Keratinocyte (primary cell): Measurements from ENCODE around the gene MDH2. TPM values are rescaled to one million over a fixed set of nuclear protein-coding genes. Genes with fewer than 3 reads are reported as not detected.
"Not testable (repeated sequence)": the region's sequence is repeated elsewhere in the genome, so short reads cannot be mapped to it uniquely, and the experiment has no call there.

Source experiments
- DNase-seq: peaks from one replicate; pipeline ENCODE4 v3.0.0-alpha.2; 2011; ENCODE audit warnings: low read depth, missing footprints, low spot score
- FAIRE-seq: peaks from 2 replicates; lab custom pipeline; 2011; peaks lifted over from hg19 to GRCh38; lab: Jason Lieb, UNC
- H2AFZ ChIP-seq: 2 replicates; pipeline ENCODE4 v1.6.0; 2012; ENCODE audit warnings: low read length, control low read depth, inconsistent platforms; ENCODE audit not compliant: control insufficient read depth
- H3K27ac ChIP-seq: 2 replicates; pipeline ENCODE4 v1.5.1; 2011; ENCODE audit warnings: low read length; ENCODE audit not compliant: control insufficient read depth, insufficient read depth
- H3K27me3 ChIP-seq: 3 replicates; pipeline ENCODE4 v1.6.0; 2011; ENCODE audit warnings: low read length; ENCODE audit not compliant: control insufficient read depth, insufficient read depth; ENCODE audit errors: extremely low read depth
- H3K36me3 ChIP-seq, 2 experiments: 2 replicates in 1 of 2; 3 replicates in 1 of 2; pipeline ENCODE4 v1.5.1; 2011; ENCODE audit warnings: low read length in 2 of 2, mild to moderate bottlenecking in 1 of 2; ENCODE audit not compliant: control insufficient read depth in 2 of 2, insufficient read depth in 2 of 2; ENCODE audit errors: extremely low read depth in 1 of 2
- H3K4me1 ChIP-seq: 3 replicates; pipeline ENCODE4 v1.5.1; 2011; ENCODE audit warnings: low read length; ENCODE audit not compliant: control insufficient read depth, insufficient read depth; ENCODE audit errors: extremely low read depth
- H3K4me2 ChIP-seq: 3 replicates; pipeline ENCODE4 v1.6.0; 2011; ENCODE audit warnings: low read depth, low read length; ENCODE audit not compliant: control insufficient read depth, insufficient read depth; ENCODE audit errors: extremely low read depth
- H3K4me3 ChIP-seq, 3 experiments: fragments of 200-600 bp in 1 of 3; sonication (generic) in 1 of 3; 2 replicates in 2 of 3; 3 replicates in 1 of 3; pipeline ENCODE4 v1.5.1; 2011 to 2016; ENCODE audit warnings: low read length in 3 of 3, mild to moderate bottlenecking in 3 of 3, control low read depth in 2 of 3, inconsistent platforms in 1 of 3, low read depth in 1 of 3, mixed read lengths in 1 of 3, mixed run types in 1 of 3, moderate library complexity in 1 of 3; ENCODE audit not compliant: control insufficient read depth in 2 of 3, insufficient read depth in 2 of 3; ENCODE audit errors: extremely low read depth in 1 of 3
- H3K79me2 ChIP-seq: 2 replicates; pipeline ENCODE4 v1.6.0; 2012; ENCODE audit warnings: low read length; ENCODE audit not compliant: control insufficient read depth, insufficient read depth
- H3K9ac ChIP-seq: 3 replicates; pipeline ENCODE4 v1.6.0; 2011; ENCODE audit warnings: low read length; ENCODE audit not compliant: control insufficient read depth, insufficient read depth; ENCODE audit errors: extremely low read depth
- H3K9me1 ChIP-seq: 3 replicates; pipeline ENCODE4 v1.6.0; 2011; ENCODE audit warnings: low read length; ENCODE audit not compliant: control insufficient read depth, insufficient read depth; ENCODE audit errors: extremely low read depth
- H3K9me3 ChIP-seq: 2 replicates; pipeline ENCODE4 v1.5.1; 2012; ENCODE audit warnings: low read depth, low read length; ENCODE audit not compliant: control insufficient read depth
- H4K20me1 ChIP-seq: 3 replicates; pipeline ENCODE4 v1.6.0; 2011; ENCODE audit warnings: low read length; ENCODE audit not compliant: control insufficient read depth, insufficient read depth; ENCODE audit errors: extremely low read depth
- CTCF ChIP-seq, 3 experiments: IDR thresholded peaks in 1 of 3; conservative IDR thresholded peaks in 1 of 3; optimal IDR thresholded peaks in 1 of 3; 2 replicates in 2 of 3; 3 replicates in 1 of 3; pipeline versions ENCODE3 to v1.5.1; 2011; ENCODE audit warnings: low read length in 3 of 3, mild to moderate bottlenecking in 3 of 3, moderate library complexity in 2 of 3, control low read depth in 1 of 3, inconsistent platforms in 1 of 3; ENCODE audit not compliant: insufficient read depth in 2 of 3; ENCODE audit errors: extremely low read depth in 1 of 3
- EZH2 ChIP-seq: IDR thresholded peaks from one replicate; pipeline ENCODE4 v1.6.1; 2012; ENCODE audit warnings: inconsistent platforms, mild to moderate bottlenecking, low read length, moderate library complexity
- dilution Hi-C: fragments of 300-500 bp; cut with MboI; formaldehyde crosslinking; loops from one replicate; pipeline ENCODE4 v1.7.0; 2020; ENCODE audit warnings: low sequenced_read_pairs; ENCODE audit not compliant: extremely low pct_ligation_motif_present
- polyA plus RNA-seq, 5 experiments: library from polyadenylated mRNA; depleted of rRNA in 3 of 5; stranded (reverse) in 3 of 5; stranded (forward) in 1 of 5; unstranded in 1 of 5; fragments of >200 nt; gene quantifications; 1 replicate in 1 of 5; 2 replicates in 3 of 5; 3 replicates in 1 of 5; pipeline versions ENCODE4 v1.2.1 to v1.2.3, GENCODE V29; 2011 to 2012; ENCODE audit warnings: missing spikeins in 2 of 5, low read depth in 1 of 5, low replicate concordance in 1 of 5

The MDH2 gene
- polyA plus RNA-seq, 1 donor (not counting 4 experiments of a cell fraction or from before 2014, with no cell fraction given), result 156 TPM

- Histone ChIP-seq H3K79me2 (no peaks in the 10 kb centered on the region), H3K27me3 (no peaks in the 10 kb centered on the region), H3K9ac (no peak overlapping the region), H3K4me3 (no peak overlapping the region), H2AFZ (no peak overlapping the region), H3K4me1 (peaks cover 12% of the 10 kb centered on the region), H4K20me1 (no peaks in the 10 kb centered on the region), H3K27ac (no peak overlapping the region), H3K36me3 (no peaks in the 10 kb centered on the region), H3K9me1 (no peaks in the 10 kb centered on the region), H3K9me3 (no peaks in the 10 kb centered on the region), H3K4me2 (no peak overlapping the region)
- DNase-seq, result no peak
- dilution Hi-C loops, result no loop called here
- no peak for FAIRE-seq
- no peak for TF ChIP-seq EZH2
- TF ChIP-seq CTCF (optimal IDR thresholded peaks at IDR 0.05 in 1 of 3, IDR thresholded peaks at IDR 0.05 in 1 of 3, conservative IDR thresholded peaks at IDR 0.05 in 1 of 3; ENCODE audit: extremely low read depth in 1 of 3, insufficient read depth in 2 of 3, low read length in 3 of 3), result no peak
Observed at GRCh38 chr7:76095908-76096307, 48.0 kb downstream of the MDH2 start.

- FAIRE-seq, DNase-seq, H4K20me1 ChIP-seq, H3K4me3 ChIP-seq, H3K4me2 ChIP-seq, H3K9me3 ChIP-seq, dilution Hi-C loops, H3K36me3 ChIP-seq, H3K4me1 ChIP-seq, H3K79me2 ChIP-seq, H3K9ac ChIP-seq, H3K27me3 ChIP-seq, H3K9me1 ChIP-seq: not testable (repeated sequence)
- peak overlapping the region; percentile 2 for H3K27ac ChIP-seq
- peak overlapping the region; percentile 8 for H2AFZ ChIP-seq
Observed at GRCh38 chr7:76101693-76102437, 54.0 kb downstream of the MDH2 start.

GRCh38 chr7:76103788-76104187 is 55.9 kb downstream of the MDH2 start:
- H3K9me3 ChIP-seq, DNase-seq, H3K27ac ChIP-seq, FAIRE-seq, H3K36me3 ChIP-seq, H3K9ac ChIP-seq, H3K79me2 ChIP-seq, H4K20me1 ChIP-seq, H3K9me1 ChIP-seq, H3K27me3 ChIP-seq, H2AFZ ChIP-seq, H3K4me3 ChIP-seq, H3K4me2 ChIP-seq, dilution Hi-C loops: not testable (repeated sequence)
- H3K4me1 ChIP-seq, result peaks cover 12% of the 10 kb centered on the region

- H3K79me2 ChIP-seq, H3K27me3 ChIP-seq, H3K9me3 ChIP-seq, dilution Hi-C loops, DNase-seq, H3K36me3 ChIP-seq, H3K4me3 ChIP-seq, H3K9me1 ChIP-seq, H2AFZ ChIP-seq, H3K9ac ChIP-seq, H4K20me1 ChIP-seq, H3K4me2 ChIP-seq, H3K27ac ChIP-seq, FAIRE-seq: not testable (repeated sequence)
- peaks cover 15% of the 10 kb centered on the region for H3K4me1 ChIP-seq
Observed at GRCh38 chr7:76106130-76106529, 58.2 kb downstream of the MDH2 start.
